Measurements from ENCODE around the gene H6PD.

H6PD gene

DNA sequence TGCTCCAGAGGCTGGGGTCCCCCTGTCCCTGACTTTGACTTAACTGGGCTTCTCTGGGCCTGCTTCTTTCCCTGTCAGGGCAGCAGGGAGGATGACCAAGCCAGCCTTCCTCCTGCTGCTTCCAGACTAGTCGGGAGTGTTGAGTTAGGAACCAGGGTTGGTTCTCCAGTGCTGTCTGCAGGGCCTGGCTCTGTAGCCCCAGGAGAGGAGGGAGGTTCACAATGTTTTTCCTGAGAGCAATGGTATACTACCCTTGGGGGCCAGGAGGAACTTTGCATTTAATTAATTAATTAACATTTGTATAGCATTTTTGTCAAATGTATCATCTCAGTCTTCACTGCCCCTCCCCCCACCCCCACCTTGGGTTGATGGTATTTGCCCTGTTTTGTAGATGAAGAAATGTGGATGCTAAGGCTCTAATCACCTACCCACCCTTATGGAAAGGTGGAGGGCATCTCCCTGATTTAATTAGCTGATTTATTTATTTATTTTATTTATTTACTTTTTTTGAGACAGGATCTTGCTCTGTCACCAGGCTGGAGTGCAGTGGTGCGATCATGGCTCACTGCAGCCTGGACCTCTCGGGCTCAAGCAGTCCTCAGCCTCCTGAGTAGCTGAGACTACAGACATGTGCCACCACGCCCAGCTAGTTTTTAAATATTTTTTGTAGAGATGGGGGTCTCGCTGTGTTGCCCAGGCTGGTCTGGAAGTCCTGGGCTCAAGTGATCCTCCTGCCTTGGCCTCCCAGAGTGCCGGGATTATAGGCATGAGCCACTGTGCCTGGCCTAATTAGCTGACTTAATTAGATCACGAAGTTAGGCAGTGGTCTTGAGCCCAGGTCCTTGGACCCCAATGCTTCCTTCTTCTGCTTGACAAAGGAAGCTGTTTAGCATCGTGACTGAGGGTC, 6.6 kb downstream of the H6PD start:
- no peaks in the 10 kb centered on the region; the same call in 1 of the 2 replicates for H3F3A ChIP-seq (ENCODE audit: insufficient read depth)
- no peak overlapping the region for H3K9ac ChIP-seq (ENCODE audit: low read length)
- no peaks in the 10 kb centered on the region for H3K27me3 ChIP-seq (ENCODE audit: low read length)
- TF ChIP-seq EZH2phosphoT487 (conservative IDR thresholded peaks at IDR 0.05; ENCODE audit: low read length): no peak
- TF ChIP-seq, protein P1, sequence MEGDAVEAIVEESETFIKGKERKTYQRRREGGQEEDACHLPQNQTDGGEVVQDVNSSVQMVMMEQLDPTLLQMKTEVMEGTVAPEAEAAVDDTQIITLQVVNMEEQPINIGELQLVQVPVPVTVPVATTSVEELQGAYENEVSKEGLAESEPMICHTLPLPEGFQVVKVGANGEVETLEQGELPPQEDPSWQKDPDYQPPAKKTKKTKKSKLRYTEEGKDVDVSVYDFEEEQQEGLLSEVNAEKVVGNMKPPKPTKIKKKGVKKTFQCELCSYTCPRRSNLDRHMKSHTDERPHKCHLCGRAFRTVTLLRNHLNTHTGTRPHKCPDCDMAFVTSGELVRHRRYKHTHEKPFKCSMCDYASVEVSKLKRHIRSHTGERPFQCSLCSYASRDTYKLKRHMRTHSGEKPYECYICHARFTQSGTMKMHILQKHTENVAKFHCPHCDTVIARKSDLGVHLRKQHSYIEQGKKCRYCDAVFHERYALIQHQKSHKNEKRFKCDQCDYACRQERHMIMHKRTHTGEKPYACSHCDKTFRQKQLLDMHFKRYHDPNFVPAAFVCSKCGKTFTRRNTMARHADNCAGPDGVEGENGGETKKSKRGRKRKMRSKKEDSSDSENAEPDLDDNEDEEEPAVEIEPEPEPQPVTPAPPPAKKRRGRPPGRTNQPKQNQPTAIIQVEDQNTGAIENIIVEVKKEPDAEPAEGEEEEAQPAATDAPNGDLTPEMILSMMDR (IDR thresholded peaks at IDR 0.05; ENCODE audit: insufficient read depth, low read length, poor library complexity, severe bottlenecking): no peak
- no peaks in the 10 kb centered on the region for H3K9me3 ChIP-seq (ENCODE audit: insufficient read depth, low read length)
- no peaks in the 10 kb centered on the region for H4K20me1 ChIP-seq (ENCODE audit: low read depth, low read length)
- H3K36me3 ChIP-seq (ENCODE audit: low read length): no peaks in the 10 kb centered on the region
- H3K4me3 ChIP-seq (ENCODE audit: insufficient read depth, low read length, poor library complexity, severe bottlenecking): no peak overlapping the region
- H3K4me2 ChIP-seq (ENCODE audit: low read depth, low read length, poor library complexity, severe bottlenecking): no peak overlapping the region
- no peaks in the 10 kb centered on the region for H3K79me2 ChIP-seq (ENCODE audit: insufficient read depth, low read length)
- no peak overlapping the region for H3K27ac ChIP-seq (ENCODE audit: low read depth, low read length)
- no peaks in the 10 kb centered on the region for H3K9me2 ChIP-seq (replicated peaks; ENCODE audit: insufficient read depth, low read length)
- no peak overlapping the region for H2AFZ ChIP-seq (ENCODE audit: low read depth, low read length, severe bottlenecking)

DNA sequence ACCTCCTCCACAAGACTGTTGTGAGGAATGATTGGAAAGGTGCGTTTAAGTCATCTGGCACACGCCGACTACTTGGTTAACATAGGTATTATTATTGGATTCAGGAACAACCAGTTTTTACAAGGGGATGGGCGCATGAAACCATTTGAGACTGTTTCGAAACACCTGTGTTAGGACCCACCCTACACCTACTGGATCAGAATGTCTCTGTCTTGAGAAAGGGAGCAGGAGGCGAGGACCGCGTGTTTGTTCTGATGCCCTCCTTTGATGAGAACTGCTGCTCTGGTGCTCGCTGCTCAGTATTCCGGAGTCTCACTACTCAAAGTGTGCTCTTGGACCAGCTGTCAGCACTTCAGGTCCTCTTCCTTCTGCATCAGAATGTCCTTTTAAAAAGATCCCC, 7.3 kb downstream of the H6PD start:
- Histone ChIP-seq H3K4me3 (ENCODE audit: insufficient read depth, low read length, poor library complexity, severe bottlenecking) (no peak overlapping the region), H3K4me2 (ENCODE audit: low read depth, low read length, poor library complexity, severe bottlenecking) (no peak overlapping the region)

DNA sequence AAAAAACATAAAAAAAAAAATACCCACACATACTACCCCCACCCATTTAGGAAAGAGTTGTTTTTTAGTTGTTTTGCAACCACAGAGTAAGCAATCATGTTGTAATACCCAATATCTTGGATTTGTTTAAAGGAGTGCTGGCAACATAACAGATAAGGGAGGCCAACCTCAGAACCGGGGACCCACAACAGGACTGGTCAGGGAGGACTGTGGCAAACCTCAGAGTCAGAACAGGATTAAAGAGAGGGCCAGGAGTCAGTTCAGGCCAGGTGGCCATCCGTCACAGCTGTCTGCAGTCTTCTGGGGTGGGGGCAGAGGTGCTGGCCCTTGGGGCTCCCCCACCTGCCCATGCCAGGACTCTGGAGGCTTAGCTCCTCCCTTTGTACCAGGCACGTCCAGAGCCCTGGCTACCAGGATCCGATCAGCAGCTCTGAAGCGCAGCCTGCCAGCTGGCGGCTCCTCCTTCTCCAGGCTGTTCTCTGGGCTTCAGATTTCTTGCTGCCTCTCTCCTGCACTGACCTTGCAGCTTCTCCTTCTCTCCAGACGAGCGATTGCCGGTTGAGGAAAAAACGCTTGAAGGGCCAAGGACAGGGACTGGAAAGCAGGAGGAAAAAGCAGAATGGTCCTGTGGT, 7.9 kb downstream of the H6PD start:
- Histone ChIP-seq H3K27ac (ENCODE audit: low read depth, low read length) (no peak overlapping the region), H3K4me2 (ENCODE audit: low read depth, low read length, poor library complexity, severe bottlenecking) (no peak overlapping the region), H2AFZ (ENCODE audit: low read depth, low read length, severe bottlenecking) (no peak overlapping the region)

More for the DNA sequence above, 7.3 kb downstream of the H6PD start:
- Histone ChIP-seq H3K36me3 (ENCODE audit: low read length) (no peaks in the 10 kb centered on the region), H3K27me3 (ENCODE audit: low read length) (no peaks in the 10 kb centered on the region), H2AFZ (ENCODE audit: low read depth, low read length, severe bottlenecking) (no peak overlapping the region), H4K20me1 (ENCODE audit: low read depth, low read length) (no peaks in the 10 kb centered on the region), H3K9me3 (ENCODE audit: insufficient read depth, low read length) (no peaks in the 10 kb centered on the region), H3F3A (ENCODE audit: insufficient read depth) (no peaks in the 10 kb centered on the region; the same call in 1 of the 2 replicates), H3K27ac (ENCODE audit: low read depth, low read length) (no peak overlapping the region), H3K79me2 (ENCODE audit: insufficient read depth, low read length) (no peaks in the 10 kb centered on the region), H3K9ac (ENCODE audit: low read length) (no peak overlapping the region), H3K9me2 (replicated peaks; ENCODE audit: insufficient read depth, low read length) (no peaks in the 10 kb centered on the region)
- TF ChIP-seq EZH2phosphoT487 (conservative IDR thresholded peaks at IDR 0.05; ENCODE audit: low read length): no peak
- TF ChIP-seq, protein P1 (IDR thresholded peaks at IDR 0.05; ENCODE audit: insufficient read depth, low read length, poor library complexity, severe bottlenecking): no peak

More for the DNA sequence above, 7.9 kb downstream of the H6PD start:
- Histone ChIP-seq H4K20me1 (ENCODE audit: low read depth, low read length) (no peaks in the 10 kb centered on the region), H3K27me3 (ENCODE audit: low read length) (no peaks in the 10 kb centered on the region), H3K9ac (ENCODE audit: low read length) (no peak overlapping the region), H3K9me3 (ENCODE audit: insufficient read depth, low read length) (no peaks in the 10 kb centered on the region), H3F3A (ENCODE audit: insufficient read depth) (no peaks in the 10 kb centered on the region; the same call in 1 of the 2 replicates), H3K4me3 (ENCODE audit: insufficient read depth, low read length, poor library complexity, severe bottlenecking) (no peak overlapping the region), H3K79me2 (ENCODE audit: insufficient read depth, low read length) (no peaks in the 10 kb centered on the region), H3K36me3 (ENCODE audit: low read length) (no peaks in the 10 kb centered on the region), H3K9me2 (replicated peaks; ENCODE audit: insufficient read depth, low read length) (no peaks in the 10 kb centered on the region)
- no peak for TF ChIP-seq EZH2phosphoT487 (conservative IDR thresholded peaks at IDR 0.05; ENCODE audit: low read length)
- TF ChIP-seq, protein P1 (IDR thresholded peaks at IDR 0.05; ENCODE audit: insufficient read depth, low read length, poor library complexity, severe bottlenecking): no peak
